Neuronal stem cell (in vitro differentiated cells): ENCODE data around the gene ZMAT5.

Experiments used
- DNase-seq: peaks from one replicate; pipeline ENCODE4 v3.0.0-alpha.2; 2013; ENCODE audit warnings: low spot score
- H2AFZ ChIP-seq: one replicate; pipeline ENCODE4 v1.6.1; 2013; ENCODE audit warnings: mild to moderate bottlenecking, low read length, inconsistent platforms
- H2AK5ac ChIP-seq: 2 replicates; pipeline ENCODE4 v1.6.1; 2013; ENCODE audit warnings: low read depth, mild to moderate bottlenecking, inconsistent platforms, low read length, moderate library complexity, mixed read lengths
- H2BK120ac ChIP-seq: 2 replicates; pipeline ENCODE4 v1.6.1; 2013; ENCODE audit warnings: low read depth, mild to moderate bottlenecking, inconsistent platforms, low read length, moderate library complexity, mixed read lengths
- H2BK12ac ChIP-seq: one replicate; pipeline ENCODE4 v1.6.1; 2013; ENCODE audit warnings: low read length, inconsistent platforms
- H2BK15ac ChIP-seq: 2 replicates; pipeline ENCODE4 v1.6.1; 2013; ENCODE audit warnings: mild to moderate bottlenecking, low read length, inconsistent platforms, mixed read lengths
- H2BK5ac ChIP-seq: one replicate; pipeline ENCODE4 v1.6.1; 2013; ENCODE audit warnings: inconsistent platforms, mild to moderate bottlenecking, low read length, moderate library complexity
- H3K14ac ChIP-seq: one replicate; pipeline ENCODE4 v1.6.1; 2013; ENCODE audit warnings: low read length, inconsistent platforms
- H3K18ac ChIP-seq: 2 replicates; pipeline ENCODE4 v1.6.1; 2013; ENCODE audit warnings: low read length, inconsistent platforms
- H3K23ac ChIP-seq: 2 replicates; pipeline ENCODE4 v1.6.1; 2013; ENCODE audit warnings: low read depth, mild to moderate bottlenecking, mixed read lengths, low read length, inconsistent platforms; ENCODE audit not compliant: poor library complexity
- H3K27ac ChIP-seq: replicated peaks from 3 replicates; pipeline ENCODE4 v1.5.1; 2013; ENCODE audit warnings: low read length, inconsistent platforms
- H3K27me3 ChIP-seq, 3 experiments: 2 replicates each; pipeline ENCODE4 v1.6.1; 2013; ENCODE audit warnings: low read length in 3 of 3, mild to moderate bottlenecking in 2 of 3, inconsistent platforms in 1 of 3, low read depth in 1 of 3, mixed read lengths in 1 of 3, moderate library complexity in 1 of 3; ENCODE audit not compliant: control insufficient read depth in 3 of 3, insufficient read depth in 3 of 3
- H3K36me3 ChIP-seq, 2 donors: replicated peaks in 1 of 2; 2 replicates each; pipeline ENCODE4 v1.6.1; 2013; ENCODE audit warnings: low read length in 2 of 2; ENCODE audit not compliant: control insufficient read depth in 2 of 2, insufficient read depth in 2 of 2
- H3K4ac ChIP-seq: 2 replicates; pipeline ENCODE4 v1.6.1; 2013; ENCODE audit warnings: inconsistent platforms, mild to moderate bottlenecking, low read length, moderate library complexity
- H3K4me1 ChIP-seq, 2 donors: 1 replicate in 1 of 2; 2 replicates in 1 of 2; pipeline ENCODE4 v1.6.1; 2013; ENCODE audit warnings: low read length in 2 of 2, low read depth in 1 of 2; ENCODE audit not compliant: control insufficient read depth in 2 of 2, insufficient read depth in 1 of 2
- H3K4me2 ChIP-seq: one replicate; pipeline ENCODE4 v1.6.1; 2013; ENCODE audit warnings: mild to moderate bottlenecking, low read length, inconsistent platforms; ENCODE audit not compliant: insufficient read depth, poor library complexity, severe bottlenecking
- H3K4me3 ChIP-seq, 2 donors: 2 replicates each; pipeline ENCODE4 v1.5.1; 2013; ENCODE audit warnings: low read length in 2 of 2, mild to moderate bottlenecking in 2 of 2, inconsistent platforms in 1 of 2, moderate library complexity in 1 of 2
- H3K79me1 ChIP-seq: one replicate; pipeline ENCODE4 v1.6.1; 2013; ENCODE audit warnings: low read depth, mild to moderate bottlenecking, inconsistent platforms, low read length, moderate library complexity
- H3K9ac ChIP-seq: one replicate; pipeline ENCODE4 v1.6.1; 2013; ENCODE audit warnings: mild to moderate bottlenecking, low read depth, low read length, inconsistent platforms; ENCODE audit not compliant: poor library complexity
- H3K9me3 ChIP-seq, 2 donors: replicated peaks in 1 of 2; 2 replicates each; pipeline versions ENCODE3 to v1.6.1; 2013; ENCODE audit warnings: low read length in 2 of 2, mild to moderate bottlenecking in 2 of 2, inconsistent platforms in 1 of 2, low read depth in 1 of 2, mixed read lengths in 1 of 2, moderate library complexity in 1 of 2; ENCODE audit not compliant: control insufficient read depth in 2 of 2, insufficient read depth in 1 of 2
- H4K8ac ChIP-seq: one replicate; pipeline ENCODE4 v1.6.1; 2013; ENCODE audit warnings: low read depth, mild to moderate bottlenecking, inconsistent platforms, low read length, moderate library complexity
- H4K91ac ChIP-seq: one replicate; pipeline ENCODE4 v1.6.1; 2013; ENCODE audit warnings: low read length, low read depth, mild to moderate bottlenecking, inconsistent platforms; ENCODE audit not compliant: poor library complexity
- WGBS, 2 donors: extraction: QIAGEN DNeasy Blood & Tissue Kit; methylation state at CpG; one replicate each; pipeline ENCODE4 v1.1.7; 2013; ENCODE audit warnings: missing lambda C conversion rate in 2 of 2, mixed read lengths in 1 of 2; ENCODE audit not compliant: insufficient read length in 2 of 2, insufficient replicate concordance in 1 of 2; ENCODE audit errors: extremely low coverage in 2 of 2; 5-methylcytosine and 5-hydroxymethylcytosine counted together

The ZMAT5 gene

DNA sequence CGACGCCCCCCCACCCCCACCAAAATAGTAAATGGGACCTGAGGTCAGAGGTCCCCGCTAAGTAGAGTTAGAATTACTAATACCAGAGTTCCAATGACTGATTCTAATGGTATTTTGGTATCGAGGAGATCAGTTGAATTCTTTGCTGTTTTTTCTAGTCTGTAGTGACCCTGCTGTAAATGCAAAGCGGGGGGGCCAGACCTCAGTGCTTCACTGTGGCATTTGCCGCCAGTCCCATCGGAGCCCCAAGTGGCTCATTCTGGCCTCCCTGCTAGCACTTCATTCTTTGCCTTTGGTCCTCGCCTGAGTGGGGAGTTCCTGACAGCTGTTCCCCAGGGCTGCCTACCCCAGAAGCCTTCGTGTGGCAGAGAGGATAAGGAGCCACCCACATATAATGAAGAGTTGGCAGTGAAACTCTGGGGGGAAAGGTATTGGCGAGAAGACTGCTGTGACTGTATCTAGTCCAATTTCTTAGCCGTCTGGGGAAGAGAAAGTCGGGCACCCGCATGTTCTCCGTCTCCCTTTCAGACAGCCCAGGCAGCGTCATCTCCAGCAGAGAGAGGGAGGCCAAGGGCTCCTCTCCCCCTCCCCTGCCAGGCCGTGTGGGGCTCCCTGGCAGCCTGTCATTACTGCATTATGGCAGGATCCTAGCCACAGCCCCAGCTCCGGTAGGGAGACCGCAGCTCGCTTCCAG is 66.5 kb downstream of the ZMAT5 start:
- Histone ChIP-seq H2AK5ac (peak overlapping the region; percentile 16), H2BK5ac (no peak overlapping the region), H4K91ac (no peak overlapping the region), H4K8ac (no peak overlapping the region), H3K4me1 (peaks cover 21 to 24% of the 10 kb centered on the region in 2 donors), H3K4me2 (no peak overlapping the region), H3K14ac (no peak overlapping the region), H2BK120ac (no peak overlapping the region), H3K23ac (no peak overlapping the region), H3K27ac (no peak overlapping the region), H2BK15ac (no peak overlapping the region), H3K9me3 (no peaks in the 10 kb centered on the region), H3K36me3 (peaks cover 0 to 16% of the 10 kb centered on the region in 2 donors), H2AFZ (no peak overlapping the region), H3K4ac (no peak overlapping the region), H3K18ac (no peak overlapping the region), H3K4me3 (no peak overlapping the region), H3K79me1 (no peaks in the 10 kb centered on the region), H3K9ac (no peak overlapping the region), H3K27me3 (peaks cover 2 to 24% (median 15%) of the 10 kb centered on the region in 3 experiments), H2BK12ac (no peak overlapping the region)
- WGBS, 2 donors = no CpG with 5 or more reads among the region's 19 CpGs
- no peak for DNase-seq

DNA sequence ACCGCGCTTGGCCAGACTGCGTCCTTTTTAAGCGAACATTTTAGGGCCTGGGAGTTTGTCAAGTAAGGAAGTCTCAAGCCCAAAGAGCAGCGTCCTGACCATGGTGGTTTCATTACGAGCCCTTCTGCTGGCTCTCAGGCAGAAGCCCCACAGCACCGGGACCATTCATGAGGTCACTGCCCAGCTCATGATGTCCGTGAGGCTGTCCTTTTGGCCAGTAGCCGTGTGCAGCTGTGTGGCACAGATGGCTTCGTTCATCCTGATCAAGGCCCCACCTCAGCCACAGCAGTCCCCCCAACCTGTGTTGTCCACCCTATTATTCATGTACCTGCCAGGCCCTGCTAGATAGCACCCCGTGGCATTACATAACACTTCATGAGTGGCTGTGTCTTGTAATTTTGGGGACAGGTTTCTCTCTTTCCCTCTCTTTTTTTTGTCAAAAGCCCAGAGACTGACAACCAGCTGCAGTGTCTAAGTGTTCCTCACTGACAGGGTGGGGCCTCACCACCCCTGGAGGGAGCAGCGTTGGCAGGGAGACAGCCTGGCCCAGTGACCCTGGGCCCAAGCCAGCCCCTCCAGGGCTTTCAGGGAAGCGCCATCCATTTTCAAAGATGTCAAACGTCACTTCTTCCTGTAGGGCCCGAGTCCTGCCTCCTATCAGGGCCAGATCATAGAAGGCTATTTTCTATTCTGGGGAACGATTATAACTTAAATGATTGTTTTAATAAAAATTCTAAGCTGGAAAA is 68.8 kb downstream of the ZMAT5 start:
- H3K9ac ChIP-seq = no peak overlapping the region
- no peaks in the 10 kb centered on the region for H3K9me3 ChIP-seq
- H2AFZ ChIP-seq = no peak overlapping the region
- H3K23ac ChIP-seq = no peak overlapping the region
- H3K4me1 ChIP-seq = peaks cover 5 to 10% of the 10 kb centered on the region in 2 donors
- peaks cover 2 to 38% of the 10 kb centered on the region in 2 donors for H3K36me3 ChIP-seq
- H2BK5ac ChIP-seq = no peak overlapping the region
- no peak overlapping the region for H3K14ac ChIP-seq
- H3K18ac ChIP-seq = peak overlapping the region; percentile 46
- H3K27me3 ChIP-seq = peaks cover 0 to 15% (median 6%) of the 10 kb centered on the region in 3 experiments
- no peak overlapping the region for H2AK5ac ChIP-seq
- H3K27ac ChIP-seq = no peak overlapping the region
- no peaks in the 10 kb centered on the region for H3K79me1 ChIP-seq
- H4K8ac ChIP-seq = no peak overlapping the region
- no CpG with 5 or more reads among the region's 16 CpGs for WGBS, 2 donors
- no peak for DNase-seq
- no peak overlapping the region for H2BK15ac ChIP-seq
- no peak overlapping the region for H3K4me3 ChIP-seq
- no peak overlapping the region for H3K4me2 ChIP-seq
- no peak overlapping the region for H2BK120ac ChIP-seq
- H4K91ac ChIP-seq = no peak overlapping the region
- H3K4ac ChIP-seq = no peak overlapping the region
- no peak overlapping the region for H2BK12ac ChIP-seq

DNA sequence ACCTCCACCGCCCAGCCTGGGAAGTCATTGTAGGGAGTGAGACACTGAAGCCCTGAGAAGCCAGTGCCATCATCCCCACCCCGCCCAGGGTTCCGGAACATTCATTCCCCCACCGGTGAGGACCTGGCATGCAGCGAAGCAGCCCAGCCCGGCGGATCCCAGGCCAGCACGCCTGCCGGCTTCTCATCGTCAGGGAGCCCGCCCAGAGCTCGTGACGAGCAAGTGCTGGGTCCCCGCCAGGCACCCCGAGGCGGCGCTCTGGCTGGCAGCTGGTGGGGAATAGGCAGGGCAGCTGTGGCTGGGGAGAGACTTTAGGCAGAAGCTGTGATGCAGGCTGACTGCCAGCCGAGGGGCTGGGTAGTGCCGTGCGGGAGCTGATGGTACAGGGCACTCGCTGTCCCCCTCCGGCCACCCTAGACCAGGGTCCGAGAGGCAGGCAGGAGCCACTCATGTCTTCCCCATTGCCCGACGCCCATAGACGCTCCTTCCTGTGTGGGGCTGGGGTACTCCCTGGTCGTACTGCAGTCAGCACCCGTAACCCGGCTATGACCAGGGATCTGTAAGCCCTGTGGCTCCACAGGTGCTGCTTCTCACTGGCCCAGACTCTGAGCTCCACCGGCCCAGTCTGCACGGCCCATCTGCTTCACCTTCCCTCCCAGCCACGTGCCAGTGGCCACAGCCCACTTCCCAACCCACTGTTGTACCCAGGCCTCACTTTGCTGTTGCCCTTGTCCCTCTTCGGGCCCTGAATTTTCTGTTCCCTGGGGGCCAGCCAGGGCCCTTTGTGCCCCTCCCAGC is 71.5 kb downstream of the ZMAT5 start:
- Histone ChIP-seq H2BK15ac (no peak overlapping the region), H2BK5ac (peak overlapping the region; percentile 82), H2BK120ac (no peak overlapping the region), H3K14ac (no peak overlapping the region), H3K18ac (peak overlapping the region; percentile 64), H3K4me3 (no peak overlapping the region), H3K23ac (no peak overlapping the region), H3K4ac (no peak overlapping the region), H4K8ac (peak overlapping the region; percentile 43), H3K4me1 (peaks cover under 1 to 11% of the 10 kb centered on the region in 2 donors), H3K27me3 (no peaks in the 10 kb centered on the region), H3K27ac (no peak overlapping the region), H3K4me2 (no peak overlapping the region), H4K91ac (no peak overlapping the region), H3K79me1 (no peaks in the 10 kb centered on the region), H3K9me3 (no peaks in the 10 kb centered on the region), H2AFZ (no peak overlapping the region), H3K36me3 (peaks cover 2 to 48% of the 10 kb centered on the region in 2 donors), H2AK5ac (no peak overlapping the region), H3K9ac (no peak overlapping the region), H2BK12ac (no peak overlapping the region)
- WGBS, 2 donors = no CpG with 5 or more reads among the region's 33 CpGs
- DNase-seq = no peak

DNA sequence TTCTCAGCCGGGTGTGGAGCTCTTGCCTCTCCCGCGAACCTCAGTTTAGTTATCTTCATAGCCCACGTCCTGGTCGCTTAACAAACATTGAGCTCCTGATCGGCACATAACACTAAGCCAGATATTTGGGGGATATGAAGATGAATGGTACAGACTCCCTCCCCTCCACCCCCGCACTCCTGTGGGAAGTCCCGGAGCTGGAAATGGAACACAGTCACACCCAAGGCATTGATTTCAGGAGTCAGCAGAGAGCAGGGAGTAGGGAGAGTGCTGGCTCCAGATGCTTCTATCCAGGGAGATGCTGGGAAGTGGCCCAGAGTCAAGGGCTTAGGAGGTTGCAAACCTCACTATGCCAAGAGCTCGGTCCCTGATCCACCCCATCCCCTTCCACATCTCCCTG is 73.1 kb downstream of the ZMAT5 start:
- Histone ChIP-seq H3K4me2 (no peak overlapping the region), H3K27me3 (no peaks in the 10 kb centered on the region), H3K14ac (no peak overlapping the region), H3K79me1 (no peaks in the 10 kb centered on the region), H2AK5ac (no peak overlapping the region), H2BK5ac (no peak overlapping the region), H3K4me3 (no peak overlapping the region), H4K91ac (no peak overlapping the region), H2BK15ac (no peak overlapping the region), H4K8ac (no peak overlapping the region), H3K23ac (peak overlapping the region; percentile 16), H3K4me1 (peaks cover 13 to 23% of the 10 kb centered on the region in 2 donors), H3K27ac (no peak overlapping the region), H3K9me3 (no peaks in the 10 kb centered on the region), H3K4ac (no peak overlapping the region), H2AFZ (no peak overlapping the region), H3K18ac (no peak overlapping the region), H3K9ac (no peak overlapping the region), H3K36me3 (peaks cover 2 to 48% of the 10 kb centered on the region in 2 donors), H2BK12ac (no peak overlapping the region), H2BK120ac (no peak overlapping the region)
- DNase-seq = no peak
- WGBS, 2 donors = no CpG with 5 or more reads among the region's 9 CpGs
